ENCODE data around the gene ARMC9. TPM values are rescaled to one million over a fixed set of nuclear protein-coding genes. Genes with fewer than 3 reads are reported as not detected.

The ARMC9 gene
- total and polyA plus RNA-seq, 2 of the 13 experiments (the other 11 are each of a cell fraction or from before 2014, with no cell fraction given): 9.1 to 12.8 TPM

DNA sequence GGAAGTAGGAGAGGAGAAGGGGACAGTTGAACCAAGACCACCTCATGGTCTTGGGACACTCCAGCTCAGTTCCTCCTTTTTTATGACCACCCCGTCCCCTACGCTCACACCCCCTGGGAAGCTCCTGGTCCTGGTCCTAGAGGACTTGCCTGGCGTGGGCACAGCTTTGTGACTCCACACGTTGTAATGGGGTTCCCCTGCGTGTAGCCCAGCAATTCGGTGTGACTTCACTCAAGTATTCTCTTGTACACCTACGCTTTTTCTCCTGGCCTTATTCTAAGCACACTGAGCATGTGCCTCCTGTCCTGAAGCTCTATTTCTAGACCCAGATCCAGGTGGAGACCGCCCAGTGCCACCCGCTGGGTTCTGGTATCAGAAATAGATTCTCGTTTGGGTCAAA lies 161.0 kb downstream of the ARMC9 start:
- no peak overlapping the region for H3K4me3 ChIP-seq (replicated peaks in 1 of 3; ENCODE audit: insufficient read depth in 1 of 3, low read depth in 2 of 3, low read length in 3 of 3)
- no peak for FAIRE-seq
- no peak for TF ChIP-seq MTA3 (CRISPR knock-in tag; IDR thresholded peaks at IDR 0.05)
- no peak for TF ChIP-seq ZNF777 (CRISPR knock-in tag; IDR thresholded peaks at IDR 0.05)
- no peak for TF ChIP-seq IRF2 (CRISPR knock-in tag; IDR thresholded peaks at IDR 0.05)
- no peak for TF ChIP-seq AHR (CRISPR knock-in tag; IDR thresholded peaks at IDR 0.05)
- TF ChIP-seq CBFB (CRISPR knock-in tag; IDR thresholded peaks at IDR 0.05): no peak
- TF ChIP-seq, protein P1, sequence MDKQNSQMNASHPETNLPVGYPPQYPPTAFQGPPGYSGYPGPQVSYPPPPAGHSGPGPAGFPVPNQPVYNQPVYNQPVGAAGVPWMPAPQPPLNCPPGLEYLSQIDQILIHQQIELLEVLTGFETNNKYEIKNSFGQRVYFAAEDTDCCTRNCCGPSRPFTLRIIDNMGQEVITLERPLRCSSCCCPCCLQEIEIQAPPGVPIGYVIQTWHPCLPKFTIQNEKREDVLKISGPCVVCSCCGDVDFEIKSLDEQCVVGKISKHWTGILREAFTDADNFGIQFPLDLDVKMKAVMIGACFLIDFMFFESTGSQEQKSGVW (CRISPR knock-in tag; IDR thresholded peaks at IDR 0.05; ENCODE audit: borderline replicate concordance): no peak
- no peak for TF ChIP-seq ASH2L (IDR thresholded peaks at IDR 0.05; ENCODE audit: insufficient read length, low read depth, low read length)
- TF ChIP-seq MXD4 (CRISPR knock-in tag; IDR thresholded peaks at IDR 0.05): no peak
- no peak for TF ChIP-seq CBX2 (IDR thresholded peaks at IDR 0.05; ENCODE audit: low read depth, low read length)
- no peak for TF ChIP-seq CBX2 (CRISPR knock-in tag; IDR thresholded peaks at IDR 0.05; ENCODE audit: low read depth)
- TF ChIP-seq SRSF4 (IDR thresholded peaks at IDR 0.05; ENCODE audit: low read depth, low read length, poor library complexity, severe bottlenecking): no peak
- no peak for TF ChIP-seq CREM (IDR thresholded peaks at IDR 0.05)
- no peak for TF ChIP-seq CREM (CRISPR knock-in tag; IDR thresholded peaks at IDR 0.05)
- TF ChIP-seq, protein P2, sequence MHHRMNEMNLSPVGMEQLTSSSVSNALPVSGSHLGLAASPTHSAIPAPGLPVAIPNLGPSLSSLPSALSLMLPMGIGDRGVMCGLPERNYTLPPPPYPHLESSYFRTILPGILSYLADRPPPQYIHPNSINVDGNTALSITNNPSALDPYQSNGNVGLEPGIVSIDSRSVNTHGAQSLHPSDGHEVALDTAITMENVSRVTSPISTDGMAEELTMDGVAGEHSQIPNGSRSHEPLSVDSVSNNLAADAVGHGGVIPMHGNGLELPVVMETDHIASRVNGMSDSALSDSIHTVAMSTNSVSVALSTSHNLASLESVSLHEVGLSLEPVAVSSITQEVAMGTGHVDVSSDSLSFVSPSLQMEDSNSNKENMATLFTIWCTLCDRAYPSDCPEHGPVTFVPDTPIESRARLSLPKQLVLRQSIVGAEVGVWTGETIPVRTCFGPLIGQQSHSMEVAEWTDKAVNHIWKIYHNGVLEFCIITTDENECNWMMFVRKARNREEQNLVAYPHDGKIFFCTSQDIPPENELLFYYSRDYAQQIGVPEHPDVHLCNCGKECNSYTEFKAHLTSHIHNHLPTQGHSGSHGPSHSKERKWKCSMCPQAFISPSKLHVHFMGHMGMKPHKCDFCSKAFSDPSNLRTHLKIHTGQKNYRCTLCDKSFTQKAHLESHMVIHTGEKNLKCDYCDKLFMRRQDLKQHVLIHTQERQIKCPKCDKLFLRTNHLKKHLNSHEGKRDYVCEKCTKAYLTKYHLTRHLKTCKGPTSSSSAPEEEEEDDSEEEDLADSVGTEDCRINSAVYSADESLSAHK (CRISPR knock-in tag; IDR thresholded peaks at IDR 0.05; ENCODE audit: borderline replicate concordance): no peak
- TF ChIP-seq, protein P3, sequence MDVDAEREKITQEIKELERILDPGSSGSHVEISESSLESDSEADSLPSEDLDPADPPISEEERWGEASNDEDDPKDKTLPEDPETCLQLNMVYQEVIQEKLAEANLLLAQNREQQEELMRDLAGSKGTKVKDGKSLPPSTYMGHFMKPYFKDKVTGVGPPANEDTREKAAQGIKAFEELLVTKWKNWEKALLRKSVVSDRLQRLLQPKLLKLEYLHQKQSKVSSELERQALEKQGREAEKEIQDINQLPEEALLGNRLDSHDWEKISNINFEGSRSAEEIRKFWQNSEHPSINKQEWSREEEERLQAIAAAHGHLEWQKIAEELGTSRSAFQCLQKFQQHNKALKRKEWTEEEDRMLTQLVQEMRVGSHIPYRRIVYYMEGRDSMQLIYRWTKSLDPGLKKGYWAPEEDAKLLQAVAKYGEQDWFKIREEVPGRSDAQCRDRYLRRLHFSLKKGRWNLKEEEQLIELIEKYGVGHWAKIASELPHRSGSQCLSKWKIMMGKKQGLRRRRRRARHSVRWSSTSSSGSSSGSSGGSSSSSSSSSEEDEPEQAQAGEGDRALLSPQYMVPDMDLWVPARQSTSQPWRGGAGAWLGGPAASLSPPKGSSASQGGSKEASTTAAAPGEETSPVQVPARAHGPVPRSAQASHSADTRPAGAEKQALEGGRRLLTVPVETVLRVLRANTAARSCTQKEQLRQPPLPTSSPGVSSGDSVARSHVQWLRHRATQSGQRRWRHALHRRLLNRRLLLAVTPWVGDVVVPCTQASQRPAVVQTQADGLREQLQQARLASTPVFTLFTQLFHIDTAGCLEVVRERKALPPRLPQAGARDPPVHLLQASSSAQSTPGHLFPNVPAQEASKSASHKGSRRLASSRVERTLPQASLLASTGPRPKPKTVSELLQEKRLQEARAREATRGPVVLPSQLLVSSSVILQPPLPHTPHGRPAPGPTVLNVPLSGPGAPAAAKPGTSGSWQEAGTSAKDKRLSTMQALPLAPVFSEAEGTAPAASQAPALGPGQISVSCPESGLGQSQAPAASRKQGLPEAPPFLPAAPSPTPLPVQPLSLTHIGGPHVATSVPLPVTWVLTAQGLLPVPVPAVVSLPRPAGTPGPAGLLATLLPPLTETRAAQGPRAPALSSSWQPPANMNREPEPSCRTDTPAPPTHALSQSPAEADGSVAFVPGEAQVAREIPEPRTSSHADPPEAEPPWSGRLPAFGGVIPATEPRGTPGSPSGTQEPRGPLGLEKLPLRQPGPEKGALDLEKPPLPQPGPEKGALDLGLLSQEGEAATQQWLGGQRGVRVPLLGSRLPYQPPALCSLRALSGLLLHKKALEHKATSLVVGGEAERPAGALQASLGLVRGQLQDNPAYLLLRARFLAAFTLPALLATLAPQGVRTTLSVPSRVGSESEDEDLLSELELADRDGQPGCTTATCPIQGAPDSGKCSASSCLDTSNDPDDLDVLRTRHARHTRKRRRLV (CRISPR knock-in tag; IDR thresholded peaks at IDR 0.05): no peak
- TF ChIP-seq SNAI1 (CRISPR knock-in tag; IDR thresholded peaks at IDR 0.05; ENCODE audit: borderline replicate concordance): no peak
- 80% methylated on average over 10 of the region's 10 CpGs for WGBS (ENCODE audit: low lambda C conversion rate)
- H2AFZ ChIP-seq (ENCODE audit: low read length): no peak overlapping the region
- no peak for ATAC-seq
- H3K4me1 ChIP-seq (ENCODE audit: insufficient read depth, low read length): no peaks in the 10 kb centered on the region
- intact Hi-C loops (cut with micrococcal nuclease; ENCODE audit: unreplicated experiment): loop anchor here (2.0 kb wide), 1 partner anchor 53 kb away; no protein-coding TSS in a partner anchor
- H3K9me3 ChIP-seq (ENCODE audit: low read length): no peaks in the 10 kb centered on the region
- no peak overlapping the region for H3K4me2 ChIP-seq (ENCODE audit: low read depth, low read length)
- no peaks in the 10 kb centered on the region; a peak in 1 of 5 replicates for H3K36me3 ChIP-seq (replicated peaks in 1 of 2; ENCODE audit: control insufficient read depth in 1 of 2, insufficient read depth in 2 of 2, low read length in 2 of 2)
- no peaks in the 10 kb centered on the region for H4K20me1 ChIP-seq (ENCODE audit: insufficient read depth, low read length)
- H3K27me3 ChIP-seq (ENCODE audit: control insufficient read depth in 1 of 2, insufficient read depth in 2 of 2, low read length in 2 of 2): no peaks in the 10 kb centered on the region
- BruUV-seq (replicated peaks): no TSS peak
- in situ Hi-C loops (cut with HindIII; ENCODE audit: extremely low pct_ligation_motif_present, low pct_unique_long_range_greater_than_20kb): no loop called here
- H3K79me2 ChIP-seq (ENCODE audit: insufficient read depth, low read length): no peaks in the 10 kb centered on the region
- no peak for DNase-seq (ENCODE audit: low spot score)
- no peak overlapping the region for H3K27ac ChIP-seq (ENCODE audit: extremely low read length, insufficient read depth, low read length)
- no peak overlapping the region for H3K9ac ChIP-seq (ENCODE audit: insufficient read depth, low read depth, low read length)
- POLR2A ChIA-PET: no interaction called here
- CTCF ChIA-PET (ENCODE audit: low intra/inter-chr PET ratio, low total read pairs): no interaction called here

All from HepG2 (cell line).